Cortex of kidney (tissue), 1 donor: ENCODE measurements around the gene ZNF157.

ENCODE experiments used
- DNase-seq: peaks from one replicate; lab custom pipeline; 2025; lab: John Stamatoyannopoulos, UW

ZNF157 gene

GRCh38 chrX:47447607-47448006 lies 77.2 kb downstream of the ZNF157 start:
- no peak for DNase-seq

GRCh38 chrX:47448165-47448806 lies 77.9 kb downstream of the ZNF157 start:
- DNase-seq, result no peak

- no peak for DNase-seq
Observed at GRCh38 chrX:47452112-47452511, 81.7 kb downstream of the ZNF157 start.

GRCh38 chrX:47456080-47456479 lies 85.7 kb downstream of the ZNF157 start:
- DNase-seq, result no peak

GRCh38 chrX:47458528-47458927 lies 88.2 kb downstream of the ZNF157 start:
- no peak for DNase-seq

- DNase-seq, result no peak
Observed at GRCh38 chrX:47460561-47460960, 90.2 kb downstream of the ZNF157 start.
